H9 (cell line): ENCODE results near the gene ARFIP1. TPM values are rescaled to one million over a fixed set of nuclear protein-coding genes. Genes with fewer than 3 reads are reported as not detected.

Experiments
- DNase-seq: peaks from one replicate; pipeline ENCODE4 v3.0.0-alpha.2; 2017
- H2AFZ ChIP-seq: one replicate; pipeline ENCODE4 v1.6.1; 2013; ENCODE audit warnings: mild to moderate bottlenecking, low read length, control low read depth, moderate library complexity
- H2AK5ac ChIP-seq: 2 replicates; pipeline ENCODE4 v1.6.1; 2013; ENCODE audit warnings: low read length, control low read depth, mixed read lengths; ENCODE audit not compliant: insufficient read length
- H2BK120ac ChIP-seq: one replicate; pipeline ENCODE4 v1.6.1; 2013; ENCODE audit warnings: low read depth, mild to moderate bottlenecking, low read length, control low read depth, inconsistent platforms; ENCODE audit not compliant: poor library complexity, severe bottlenecking
- H2BK12ac ChIP-seq: 2 replicates; pipeline ENCODE4 v1.6.1; 2013; ENCODE audit warnings: low read length, control low read depth, mixed read lengths, low read depth; ENCODE audit not compliant: insufficient read length
- H2BK15ac ChIP-seq: 2 replicates; pipeline ENCODE4 v1.6.1; 2013; ENCODE audit warnings: low read depth, low read length, control low read depth
- H2BK20ac ChIP-seq: one replicate; pipeline ENCODE4 v1.6.1; 2013; ENCODE audit warnings: low read depth, mild to moderate bottlenecking, low read length, control low read depth, inconsistent platforms; ENCODE audit not compliant: poor library complexity, severe bottlenecking
- H2BK5ac ChIP-seq: 2 replicates; pipeline ENCODE4 v1.6.1; 2013; ENCODE audit warnings: low read length, control low read depth, mixed read lengths; ENCODE audit not compliant: insufficient read length
- H3K14ac ChIP-seq: 2 replicates; pipeline ENCODE4 v1.6.1; 2013; ENCODE audit warnings: low read length, control low read depth; ENCODE audit not compliant: insufficient read depth
- H3K18ac ChIP-seq: 2 replicates; pipeline ENCODE4 v1.6.1; 2013; ENCODE audit warnings: low read depth, mild to moderate bottlenecking, mixed read lengths, low read length, control low read depth; ENCODE audit not compliant: insufficient read length
- H3K23ac ChIP-seq: 2 replicates; pipeline ENCODE4 v1.6.1; 2013; ENCODE audit warnings: low read length, control low read depth, mixed read lengths, low read depth; ENCODE audit not compliant: insufficient read length
- H3K23me2 ChIP-seq: 2 replicates; pipeline ENCODE4 v1.6.1; 2013; ENCODE audit warnings: low read depth, mild to moderate bottlenecking, mixed read lengths, low read length, control low read depth; ENCODE audit not compliant: insufficient read length, poor library complexity, severe bottlenecking
- H3K27ac ChIP-seq: 2 replicates; pipeline ENCODE4 v1.5.1; 2013; ENCODE audit warnings: low read length, control low read depth, mixed read lengths, low read depth; ENCODE audit not compliant: insufficient read length
- H3K27me3 ChIP-seq: 2 replicates; pipeline ENCODE4 v1.6.1; 2013; ENCODE audit warnings: low read length, control low read depth, inconsistent platforms; ENCODE audit not compliant: insufficient read depth
- H3K4ac ChIP-seq: 2 replicates; pipeline ENCODE4 v1.6.1; 2013; ENCODE audit warnings: low read depth, mild to moderate bottlenecking, control low read depth, inconsistent platforms, low read length, moderate library complexity
- H3K4me1 ChIP-seq: 2 replicates; pipeline ENCODE4 v1.6.1; 2013; ENCODE audit warnings: low read length, control low read depth, inconsistent platforms; ENCODE audit not compliant: insufficient read depth
- H3K4me2 ChIP-seq: 2 replicates; pipeline ENCODE4 v1.6.1; 2013; ENCODE audit warnings: low read length, control low read depth, mixed read lengths; ENCODE audit not compliant: insufficient read length, insufficient read depth
- H3K56ac ChIP-seq: 2 replicates; pipeline ENCODE4 v1.6.1; 2013; ENCODE audit warnings: low read depth, mild to moderate bottlenecking, mixed read lengths, low read length, control low read depth; ENCODE audit not compliant: insufficient read length
- H3K79me1 ChIP-seq: 2 replicates; pipeline ENCODE4 v1.6.1; 2013; ENCODE audit warnings: low read depth, mild to moderate bottlenecking, moderate library complexity, low read length, control low read depth, inconsistent platforms; ENCODE audit not compliant: insufficient read depth, poor library complexity, severe bottlenecking
- H3K79me2 ChIP-seq: 2 replicates; pipeline ENCODE4 v1.6.1; 2013; ENCODE audit warnings: low read length, control low read depth, inconsistent platforms; ENCODE audit not compliant: insufficient read depth
- H3K9ac ChIP-seq: 2 replicates; pipeline ENCODE4 v1.6.1; 2013; ENCODE audit warnings: low read length, control low read depth, mixed read lengths; ENCODE audit not compliant: insufficient read length; ENCODE audit errors: extremely low read depth
- H3K9me3 ChIP-seq: one replicate; pipeline ENCODE4 v1.6.1; 2013; ENCODE audit warnings: low read depth, low read length, inconsistent platforms; ENCODE audit not compliant: control insufficient read depth
- H3T11ph ChIP-seq: one replicate; pipeline ENCODE4 v1.6.1; 2013; ENCODE audit warnings: mild to moderate bottlenecking, low read length, control low read depth, inconsistent platforms
- H4K20me1 ChIP-seq: one replicate; pipeline ENCODE4 v1.6.1; 2013; ENCODE audit not compliant: control insufficient read depth, insufficient read length, insufficient read depth
- H4K5ac ChIP-seq: 2 replicates; pipeline ENCODE4 v1.6.1; 2013; ENCODE audit warnings: low read depth, mild to moderate bottlenecking, mixed read lengths, low read length, control low read depth; ENCODE audit not compliant: insufficient read length
- H4K8ac ChIP-seq: replicated peaks from 2 replicates; pipeline ENCODE4 v1.6.1; 2013; ENCODE audit warnings: low read length, control low read depth, mixed read lengths, low read depth; ENCODE audit not compliant: insufficient read length
- H4K91ac ChIP-seq: 2 replicates; pipeline ENCODE4 v1.6.1; 2013; ENCODE audit warnings: low read depth, mild to moderate bottlenecking, moderate library complexity, mixed read lengths, low read length, control low read depth; ENCODE audit not compliant: insufficient read length
- H3K27ac Mint-ChIP-seq, 3 experiments: 2 replicates in 2 of 3; 3 replicates in 1 of 3; pipeline ENCODE4 v1.8.0; 2020 to 2021; ENCODE audit warnings: mixed read lengths in 3 of 3, mild to moderate bottlenecking in 1 of 3, moderate library complexity in 1 of 3
- H3K27me3 Mint-ChIP-seq: 2 replicates; pipeline ENCODE4 v1.8.0; 2021; ENCODE audit warnings: low read depth, mild to moderate bottlenecking, moderate library complexity, mixed read lengths
- H3K36me3 Mint-ChIP-seq, 3 experiments: 2 replicates in 2 of 3; 3 replicates in 1 of 3; pipeline ENCODE4 v1.8.0; 2020 to 2021; ENCODE audit warnings: low read depth in 3 of 3, mixed read lengths in 3 of 3; ENCODE audit not compliant: insufficient read depth in 1 of 3
- H3K4me1 Mint-ChIP-seq, 2 experiments: 2 replicates each; pipeline ENCODE4 v1.8.0; 2020; ENCODE audit warnings: mixed read lengths in 2 of 2
- H3K4me3 Mint-ChIP-seq, 2 experiments: 2 replicates in 1 of 2; 3 replicates in 1 of 2; pipeline ENCODE4 v1.8.0; 2020 to 2021; ENCODE audit warnings: mild to moderate bottlenecking in 2 of 2, mixed read lengths in 2 of 2, moderate library complexity in 1 of 2
- H3K9me3 Mint-ChIP-seq, 2 experiments: 2 replicates in 1 of 2; 3 replicates in 1 of 2; pipeline ENCODE4 v1.8.0; 2020; ENCODE audit warnings: mild to moderate bottlenecking in 2 of 2, mixed read lengths in 2 of 2, moderate library complexity in 1 of 2
- CTCF ChIP-seq: fragments of 200-600 bp; sonication (generic); conservative IDR thresholded peaks from 3 replicates; pipeline ENCODE4 v1.8.0; 2021; ENCODE audit warnings: antibody characterized with exemption, mild to moderate bottlenecking
- WGBS: extraction: QIAGEN DNeasy Blood & Tissue Kit; methylation state at CpG from one replicate; pipeline ENCODE4 v1.1.7; 2013; ENCODE audit warnings: missing lambda C conversion rate, low lambda C conversion rate, mixed read lengths; ENCODE audit not compliant: insufficient read length; ENCODE audit errors: extremely low coverage; 5-methylcytosine and 5-hydroxymethylcytosine counted together
- total RNA-seq: library from RNA; stranded (reverse); gene quantifications from 2 replicates; pipeline ENCODE4 v1.2.1, GENCODE V29; 2021

ARFIP1 gene
- total RNA-seq, 1 experiment from 2014 or later, result 30.8 TPM

- Histone ChIP-seq H3K79me2 (no peaks in the 10 kb centered on the region), H3K9ac (no peak overlapping the region), H3K4ac (no peak overlapping the region), H2BK12ac (no peak overlapping the region), H3K9me3 (no peaks in the 10 kb centered on the region), H2BK20ac (no peak overlapping the region), H3K4me1 (no peaks in the 10 kb centered on the region), H4K8ac (no peak overlapping the region), H2AK5ac (no peak overlapping the region), H3T11ph (no peak overlapping the region), H3K56ac (no peak overlapping the region), H3K18ac (no peak overlapping the region), H2AFZ (no peak overlapping the region), H2BK5ac (no peak overlapping the region), H3K23ac (no peak overlapping the region), H3K27me3 (no peaks in the 10 kb centered on the region), H4K91ac (no peak overlapping the region), H3K23me2 (no peaks in the 10 kb centered on the region), H3K79me1 (no peaks in the 10 kb centered on the region), H2BK15ac (no peak overlapping the region), H3K27ac (no peak overlapping the region), H3K14ac (no peak overlapping the region), H4K5ac (no peak overlapping the region), H4K20me1 (no peaks in the 10 kb centered on the region), H2BK120ac (no peak overlapping the region), H3K4me2 (no peak overlapping the region)
- H3K27me3 Mint-ChIP-seq, result no peaks in the 10 kb centered on the region; the same call in none of the 2 replicates
- TF ChIP-seq CTCF, result no peak
- H3K9me3 Mint-ChIP-seq, result peaks cover 6 to 25% of the 10 kb centered on the region in 2 experiments; a peak in 4 of 5 replicates
- no peak overlapping the region for H3K27ac Mint-ChIP-seq
- H3K36me3 Mint-ChIP-seq, result peaks cover 28 to 35% (median 28%) of the 10 kb centered on the region in 3 experiments
- no peaks in the 10 kb centered on the region for H3K4me1 Mint-ChIP-seq
- no peak overlapping the region for H3K4me3 Mint-ChIP-seq
- WGBS, result no CpG with 5 or more reads among the region's 1 CpG
- DNase-seq, result no peak
Observed at GRCh38 chr4:152828122-152828521, 48.4 kb downstream of the ARFIP1 start.
